Neutrophil (primary cell): ENCODE results near the gene SERPINA4.

Source experiments
- H3K27ac ChIP-seq: fragments of 200-600 bp; sonication (generic); 2 replicates; pipeline ENCODE4 v1.5.1; 2016; ENCODE audit warnings: mild to moderate bottlenecking, moderate library complexity
- H3K27me3 ChIP-seq: fragments of 200-600 bp; sonication (generic); 2 replicates; pipeline ENCODE4 v1.6.0; 2016; ENCODE audit warnings: mild to moderate bottlenecking
- H3K36me3 ChIP-seq: fragments of 200-600 bp; sonication (generic); 2 replicates; pipeline ENCODE4 v1.5.1; 2017
- H3K4me1 ChIP-seq, 2 experiments: fragments of 200-600 bp in 1 of 2; sonication (generic) in 1 of 2; 1 replicate in 1 of 2; 2 replicates in 1 of 2; pipeline versions ENCODE4 v1.5.1 to v1.6.1; 2013 to 2016; ENCODE audit warnings: low read depth in 1 of 2, low read length in 1 of 2, mild to moderate bottlenecking in 1 of 2, moderate library complexity in 1 of 2; ENCODE audit not compliant: control insufficient read depth in 1 of 2, insufficient read depth in 1 of 2
- H3K4me3 ChIP-seq, 2 experiments: fragments of 200-600 bp in 1 of 2; sonication (generic) in 1 of 2; 1 replicate in 1 of 2; 2 replicates in 1 of 2; pipeline ENCODE4 v1.5.1; 2013 to 2016; ENCODE audit warnings: low read depth in 1 of 2, low read length in 1 of 2, mild to moderate bottlenecking in 1 of 2, moderate library complexity in 1 of 2
- H3K9me3 ChIP-seq: fragments of 200-600 bp; sonication (generic); 2 replicates; pipeline ENCODE4 v1.5.1; 2016
- CTCF ChIP-seq: fragments of 200-600 bp; sonication (generic); IDR thresholded peaks from 2 replicates; pipeline ENCODE4 v1.5.1; 2016; ENCODE audit warnings: antibody characterized with exemption

Gene SERPINA4

GRCh38 chr14:94562941-94563883 is 2.0 kb downstream of the SERPINA4 start:
- no peak for TF ChIP-seq CTCF
- H3K4me1 ChIP-seq, result no peaks in the 10 kb centered on the region

GRCh38 chr14:94564381-94564780 is 3.1 kb downstream of the SERPINA4 start:
- Histone ChIP-seq H3K9me3 (no peaks in the 10 kb centered on the region), H3K4me1 (no peaks in the 10 kb centered on the region), H3K27ac (no peak overlapping the region), H3K27me3 (no peaks in the 10 kb centered on the region), H3K4me3 (no peak overlapping the region), H3K36me3 (no peaks in the 10 kb centered on the region)
- no peak for TF ChIP-seq CTCF

More at GRCh38 chr14:94562941-94563883, 2.0 kb downstream of the SERPINA4 start:
- no peak overlapping the region for H3K4me3 ChIP-seq
- no peaks in the 10 kb centered on the region for H3K27me3 ChIP-seq
- no peaks in the 10 kb centered on the region for H3K9me3 ChIP-seq
- H3K27ac ChIP-seq, result no peak overlapping the region
- no peaks in the 10 kb centered on the region for H3K36me3 ChIP-seq

- Histone ChIP-seq H3K9me3 (no peaks in the 10 kb centered on the region), H3K27ac (no peak overlapping the region), H3K4me1 (no peaks in the 10 kb centered on the region), H3K4me3 (no peak overlapping the region), H3K27me3 (no peaks in the 10 kb centered on the region), H3K36me3 (no peaks in the 10 kb centered on the region)
- TF ChIP-seq CTCF, result no peak
Observed at GRCh38 chr14:94568186-94568585, 6.9 kb downstream of the SERPINA4 start.

GRCh38 chr14:94569381-94570001 is 8.2 kb downstream of the SERPINA4 start:
- no peak for TF ChIP-seq CTCF
- no peaks in the 10 kb centered on the region for H3K27me3 ChIP-seq
- no peaks in the 10 kb centered on the region for H3K36me3 ChIP-seq
- no peak overlapping the region for H3K4me3 ChIP-seq
- H3K27ac ChIP-seq, result no peak overlapping the region
- no peaks in the 10 kb centered on the region for H3K9me3 ChIP-seq
- no peaks in the 10 kb centered on the region for H3K4me1 ChIP-seq

- Histone ChIP-seq H3K4me3 (no peak overlapping the region), H3K9me3 (no peaks in the 10 kb centered on the region), H3K4me1 (no peaks in the 10 kb centered on the region), H3K36me3 (no peaks in the 10 kb centered on the region), H3K27me3 (no peaks in the 10 kb centered on the region), H3K27ac (no peak overlapping the region)
- TF ChIP-seq CTCF, result no peak
Observed at GRCh38 chr14:94570002-94570400, 8.8 kb downstream of the SERPINA4 start.
